ENCODE results near the gene MAPK8. TPM values are rescaled to one million over a fixed set of nuclear protein-coding genes. Genes with fewer than 3 reads are reported as not detected.

The MAPK8 gene
- total RNA-seq, 1 experiment from 2014 or later, result 52.9 TPM

DNA sequence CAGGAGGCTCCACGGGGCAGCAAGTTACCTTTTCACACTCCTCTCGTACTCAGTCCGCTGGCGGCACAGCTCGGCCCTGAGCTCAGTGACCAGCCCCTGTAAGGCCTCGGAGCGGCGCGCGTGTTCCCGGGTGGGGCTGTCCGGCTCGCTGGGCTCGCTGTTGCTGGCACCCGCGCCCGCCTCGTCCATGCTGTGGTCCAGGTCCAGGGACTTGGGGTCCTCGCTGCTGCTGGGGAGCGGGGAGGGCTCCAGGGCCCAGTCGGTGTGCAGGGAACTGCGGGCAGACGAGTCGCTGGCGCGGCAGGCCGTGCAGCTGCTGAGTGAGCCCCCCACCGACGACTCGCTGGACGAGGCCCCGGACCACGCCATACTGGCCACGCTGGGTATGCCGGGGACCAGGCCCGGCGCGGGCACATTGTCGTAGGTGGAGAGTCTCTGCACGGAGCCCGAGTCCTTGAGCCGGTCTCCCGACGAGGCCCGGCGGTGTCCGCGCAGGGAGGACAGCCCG lies 143.8 kb downstream of the MAPK8 start (continued):
- TF ChIP-seq, protein P1, sequence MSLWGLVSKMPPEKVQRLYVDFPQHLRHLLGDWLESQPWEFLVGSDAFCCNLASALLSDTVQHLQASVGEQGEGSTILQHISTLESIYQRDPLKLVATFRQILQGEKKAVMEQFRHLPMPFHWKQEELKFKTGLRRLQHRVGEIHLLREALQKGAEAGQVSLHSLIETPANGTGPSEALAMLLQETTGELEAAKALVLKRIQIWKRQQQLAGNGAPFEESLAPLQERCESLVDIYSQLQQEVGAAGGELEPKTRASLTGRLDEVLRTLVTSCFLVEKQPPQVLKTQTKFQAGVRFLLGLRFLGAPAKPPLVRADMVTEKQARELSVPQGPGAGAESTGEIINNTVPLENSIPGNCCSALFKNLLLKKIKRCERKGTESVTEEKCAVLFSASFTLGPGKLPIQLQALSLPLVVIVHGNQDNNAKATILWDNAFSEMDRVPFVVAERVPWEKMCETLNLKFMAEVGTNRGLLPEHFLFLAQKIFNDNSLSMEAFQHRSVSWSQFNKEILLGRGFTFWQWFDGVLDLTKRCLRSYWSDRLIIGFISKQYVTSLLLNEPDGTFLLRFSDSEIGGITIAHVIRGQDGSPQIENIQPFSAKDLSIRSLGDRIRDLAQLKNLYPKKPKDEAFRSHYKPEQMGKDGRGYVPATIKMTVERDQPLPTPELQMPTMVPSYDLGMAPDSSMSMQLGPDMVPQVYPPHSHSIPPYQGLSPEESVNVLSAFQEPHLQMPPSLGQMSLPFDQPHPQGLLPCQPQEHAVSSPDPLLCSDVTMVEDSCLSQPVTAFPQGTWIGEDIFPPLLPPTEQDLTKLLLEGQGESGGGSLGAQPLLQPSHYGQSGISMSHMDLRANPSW (CRISPR knock-in tag; conservative IDR thresholded peaks at IDR 0.05; ENCODE audit: low read depth), result no peak
- TF ChIP-seq ZSCAN18 (CRISPR knock-in tag; IDR thresholded peaks at IDR 0.05) (no peak), JAZF1 (CRISPR knock-in tag; IDR thresholded peaks at IDR 0.05) (no peak), ZNF416 (CRISPR knock-in tag; IDR thresholded peaks at IDR 0.05) (no peak)
- TF ChIP-seq, protein P2, sequence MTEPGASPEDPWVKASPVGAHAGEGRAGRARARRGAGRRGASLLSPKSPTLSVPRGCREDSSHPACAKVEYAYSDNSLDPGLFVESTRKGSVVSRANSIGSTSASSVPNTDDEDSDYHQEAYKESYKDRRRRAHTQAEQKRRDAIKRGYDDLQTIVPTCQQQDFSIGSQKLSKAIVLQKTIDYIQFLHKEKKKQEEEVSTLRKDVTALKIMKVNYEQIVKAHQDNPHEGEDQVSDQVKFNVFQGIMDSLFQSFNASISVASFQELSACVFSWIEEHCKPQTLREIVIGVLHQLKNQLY (CRISPR knock-in tag; IDR thresholded peaks at IDR 0.05), result no peak

GRCh38 chr10:48450741-48451466 lies 144.4 kb downstream of the MAPK8 start:
- CTCF ChIA-PET, result interaction anchor here (1.1 kb wide), 1 partner anchor 59 kb away, joined by 5 read pairs; no protein-coding TSS in a partner anchor
- H3K4me3 Mint-ChIP-seq, result no peak overlapping the region
- H3K27me3 Mint-ChIP-seq (ENCODE audit: low read depth), result no peaks in the 10 kb centered on the region
- POLR2A ChIA-PET, result no interaction called here
- H3K9me3 Mint-ChIP-seq, result no peaks in the 10 kb centered on the region
- no peaks in the 10 kb centered on the region for H3K36me3 Mint-ChIP-seq
- DNase-seq (ENCODE audit: low spot score), result no peak
- no peak overlapping the region for H3K27ac Mint-ChIP-seq
- H3K4me1 Mint-ChIP-seq, result peaks cover 6% of the 10 kb centered on the region; the same call in 1 of the 2 replicates
- no peak for ATAC-seq
- TF ChIP-seq ZNF512 (CRISPR knock-in tag; IDR thresholded peaks at IDR 0.05; ENCODE audit: borderline replicate concordance), result no peak
- no peak for TF ChIP-seq ZSCAN18 (CRISPR knock-in tag; IDR thresholded peaks at IDR 0.05)
- TF ChIP-seq, protein P3, sequence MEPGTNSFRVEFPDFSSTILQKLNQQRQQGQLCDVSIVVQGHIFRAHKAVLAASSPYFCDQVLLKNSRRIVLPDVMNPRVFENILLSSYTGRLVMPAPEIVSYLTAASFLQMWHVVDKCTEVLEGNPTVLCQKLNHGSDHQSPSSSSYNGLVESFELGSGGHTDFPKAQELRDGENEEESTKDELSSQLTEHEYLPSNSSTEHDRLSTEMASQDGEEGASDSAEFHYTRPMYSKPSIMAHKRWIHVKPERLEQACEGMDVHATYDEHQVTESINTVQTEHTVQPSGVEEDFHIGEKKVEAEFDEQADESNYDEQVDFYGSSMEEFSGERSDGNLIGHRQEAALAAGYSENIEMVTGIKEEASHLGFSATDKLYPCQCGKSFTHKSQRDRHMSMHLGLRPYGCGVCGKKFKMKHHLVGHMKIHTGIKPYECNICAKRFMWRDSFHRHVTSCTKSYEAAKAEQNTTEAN (CRISPR knock-in tag; IDR thresholded peaks at IDR 0.05), result no peak
- TF ChIP-seq RELA (CRISPR knock-in tag; IDR thresholded peaks at IDR 0.05; ENCODE audit: borderline replicate concordance), result no peak
- TF ChIP-seq PRDM15 (CRISPR knock-in tag; IDR thresholded peaks at IDR 0.05), result no peak
- TF ChIP-seq ZNF219 (CRISPR knock-in tag; IDR thresholded peaks at IDR 0.05; ENCODE audit: borderline replicate concordance), result no peak
- TF ChIP-seq ATF6 (CRISPR knock-in tag; IDR thresholded peaks at IDR 0.05), result no peak
- TF ChIP-seq, protein P4, sequence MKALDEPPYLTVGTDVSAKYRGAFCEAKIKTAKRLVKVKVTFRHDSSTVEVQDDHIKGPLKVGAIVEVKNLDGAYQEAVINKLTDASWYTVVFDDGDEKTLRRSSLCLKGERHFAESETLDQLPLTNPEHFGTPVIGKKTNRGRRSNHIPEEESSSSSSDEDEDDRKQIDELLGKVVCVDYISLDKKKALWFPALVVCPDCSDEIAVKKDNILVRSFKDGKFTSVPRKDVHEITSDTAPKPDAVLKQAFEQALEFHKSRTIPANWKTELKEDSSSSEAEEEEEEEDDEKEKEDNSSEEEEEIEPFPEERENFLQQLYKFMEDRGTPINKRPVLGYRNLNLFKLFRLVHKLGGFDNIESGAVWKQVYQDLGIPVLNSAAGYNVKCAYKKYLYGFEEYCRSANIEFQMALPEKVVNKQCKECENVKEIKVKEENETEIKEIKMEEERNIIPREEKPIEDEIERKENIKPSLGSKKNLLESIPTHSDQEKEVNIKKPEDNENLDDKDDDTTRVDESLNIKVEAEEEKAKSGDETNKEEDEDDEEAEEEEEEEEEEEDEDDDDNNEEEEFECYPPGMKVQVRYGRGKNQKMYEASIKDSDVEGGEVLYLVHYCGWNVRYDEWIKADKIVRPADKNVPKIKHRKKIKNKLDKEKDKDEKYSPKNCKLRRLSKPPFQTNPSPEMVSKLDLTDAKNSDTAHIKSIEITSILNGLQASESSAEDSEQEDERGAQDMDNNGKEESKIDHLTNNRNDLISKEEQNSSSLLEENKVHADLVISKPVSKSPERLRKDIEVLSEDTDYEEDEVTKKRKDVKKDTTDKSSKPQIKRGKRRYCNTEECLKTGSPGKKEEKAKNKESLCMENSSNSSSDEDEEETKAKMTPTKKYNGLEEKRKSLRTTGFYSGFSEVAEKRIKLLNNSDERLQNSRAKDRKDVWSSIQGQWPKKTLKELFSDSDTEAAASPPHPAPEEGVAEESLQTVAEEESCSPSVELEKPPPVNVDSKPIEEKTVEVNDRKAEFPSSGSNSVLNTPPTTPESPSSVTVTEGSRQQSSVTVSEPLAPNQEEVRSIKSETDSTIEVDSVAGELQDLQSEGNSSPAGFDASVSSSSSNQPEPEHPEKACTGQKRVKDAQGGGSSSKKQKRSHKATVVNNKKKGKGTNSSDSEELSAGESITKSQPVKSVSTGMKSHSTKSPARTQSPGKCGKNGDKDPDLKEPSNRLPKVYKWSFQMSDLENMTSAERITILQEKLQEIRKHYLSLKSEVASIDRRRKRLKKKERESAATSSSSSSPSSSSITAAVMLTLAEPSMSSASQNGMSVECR (CRISPR knock-in tag; IDR thresholded peaks at IDR 0.05; ENCODE audit: borderline replicate concordance), result no peak
